ENCODE results near the gene ADGRL1. TPM values are rescaled to one million over a fixed set of nuclear protein-coding genes. Genes with fewer than 3 reads are reported as not detected.
"Not testable (repeated sequence)": the region's sequence is repeated elsewhere in the genome, so short reads cannot be mapped to it uniquely, and the experiment has no call there.

Gene ADGRL1
- total RNA-seq, 1 donor from 2014 or later, result 106 TPM

DNA sequence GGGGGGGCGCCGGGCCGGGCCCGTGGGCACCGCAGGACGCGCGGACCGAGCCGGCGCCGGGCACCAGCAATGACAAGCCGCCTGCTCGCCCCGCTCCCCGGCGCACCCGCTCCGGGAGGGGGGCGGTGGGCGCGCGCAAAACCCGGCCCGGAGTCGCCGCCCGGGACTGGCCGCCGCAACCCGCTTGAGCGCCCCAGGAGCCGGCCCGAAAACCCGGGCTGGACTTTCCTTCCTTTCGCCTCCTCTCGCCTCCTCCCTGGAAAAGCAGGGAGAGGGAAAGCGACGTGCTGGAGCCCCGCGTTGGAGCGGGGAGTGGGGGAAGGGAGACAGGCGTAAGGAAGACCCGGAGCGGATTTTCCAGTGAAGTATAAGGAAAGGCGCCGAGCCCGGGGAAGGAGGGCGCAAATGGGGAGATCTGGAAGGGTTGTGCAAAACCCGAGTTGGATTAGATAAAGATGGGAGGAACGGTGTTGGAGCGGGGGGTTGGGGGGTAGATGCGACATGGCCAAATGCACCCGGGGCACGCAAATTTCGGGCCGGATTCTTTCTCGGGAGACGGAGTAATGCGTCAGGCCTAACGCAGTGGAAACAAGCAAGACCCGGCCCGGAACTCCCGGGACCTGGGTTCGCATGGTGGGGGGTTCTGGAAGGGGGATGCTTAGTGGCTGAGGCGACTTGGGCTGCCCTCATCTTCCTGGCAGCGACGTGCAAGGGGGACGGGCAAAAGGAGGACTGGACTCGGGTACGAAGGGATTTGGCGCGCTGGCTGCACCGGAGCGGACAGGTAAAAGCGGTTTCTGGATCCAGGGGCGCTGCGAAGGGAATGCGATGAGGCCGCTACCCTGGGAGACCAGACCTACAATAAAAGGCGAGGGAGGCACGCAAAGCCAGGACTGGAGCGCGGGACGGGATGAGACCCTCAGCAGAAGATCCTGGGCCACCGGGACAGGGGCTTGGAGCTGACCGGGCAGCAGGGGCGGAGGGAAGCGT is 1.1 kb upstream of the ADGRL1 start:
- peak overlapping the region; percentile 84 for H3K4me3 Mint-ChIP-seq
- peak; percentile 83 to 97 for DNase-seq (ENCODE audit: low spot score in 2 of 2, unreplicated experiment in 2 of 2)
- not testable (repeated sequence) for H3K36me3 Mint-ChIP-seq; H3K27me3 Mint-ChIP-seq (ENCODE audit: low read depth); H3K9me3 Mint-ChIP-seq
- H3K4me1 Mint-ChIP-seq, result peaks cover 17% of the 10 kb centered on the region
- peak overlapping the region; percentile 96 for H3K27ac Mint-ChIP-seq

GRCh38 chr19:14206308-14206707 is 339 bp upstream of the ADGRL1 start:
- not testable (repeated sequence) for DNase-seq (ENCODE audit: low spot score in 2 of 2, unreplicated experiment in 2 of 2); H3K27me3 Mint-ChIP-seq (ENCODE audit: low read depth); H3K4me3 Mint-ChIP-seq; H3K27ac Mint-ChIP-seq; H3K36me3 Mint-ChIP-seq; H3K9me3 Mint-ChIP-seq
- H3K4me1 Mint-ChIP-seq, result peaks cover 17% of the 10 kb centered on the region

- not testable (repeated sequence) for H3K27me3 Mint-ChIP-seq (ENCODE audit: low read depth); H3K9me3 Mint-ChIP-seq; DNase-seq (ENCODE audit: low spot score in 2 of 2, unreplicated experiment in 2 of 2); H3K36me3 Mint-ChIP-seq
- H3K27ac Mint-ChIP-seq, result peak overlapping the region; percentile 90
- peak overlapping the region; percentile 84 for H3K4me3 Mint-ChIP-seq
- H3K4me1 Mint-ChIP-seq, result peaks cover 18% of the 10 kb centered on the region
These were observed 1.1 kb downstream of the ADGRL1 start for GRCh38 chr19:14204676-14205451.

DNA sequence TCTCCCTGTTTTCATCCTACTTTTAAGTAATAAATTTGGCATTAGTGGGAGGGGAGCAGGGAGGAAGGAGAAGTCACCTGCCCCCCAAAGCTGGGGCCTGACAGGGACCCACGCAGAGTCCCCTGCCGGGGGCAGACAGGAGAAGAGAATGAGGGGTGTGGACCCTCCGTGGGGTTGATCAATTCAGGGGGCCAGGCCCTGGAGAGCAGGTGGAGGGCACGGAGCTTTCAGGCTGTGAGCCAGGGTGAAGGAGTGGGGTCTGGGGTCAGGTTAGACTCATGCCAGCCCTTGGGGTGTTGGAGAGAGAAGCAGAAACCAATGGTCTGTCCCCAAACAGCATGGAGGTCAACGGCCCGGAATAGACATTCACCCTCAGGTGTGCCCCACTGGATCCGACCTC is 1.8 kb downstream of the ADGRL1 start:
- not testable (repeated sequence) for H3K36me3 Mint-ChIP-seq; H3K9me3 Mint-ChIP-seq; DNase-seq (ENCODE audit: low spot score in 2 of 2, unreplicated experiment in 2 of 2); H3K27me3 Mint-ChIP-seq (ENCODE audit: low read depth)
- peaks cover 18% of the 10 kb centered on the region for H3K4me1 Mint-ChIP-seq
- peak overlapping the region; percentile 90 for H3K27ac Mint-ChIP-seq
- peak overlapping the region; percentile 84 for H3K4me3 Mint-ChIP-seq

DNA sequence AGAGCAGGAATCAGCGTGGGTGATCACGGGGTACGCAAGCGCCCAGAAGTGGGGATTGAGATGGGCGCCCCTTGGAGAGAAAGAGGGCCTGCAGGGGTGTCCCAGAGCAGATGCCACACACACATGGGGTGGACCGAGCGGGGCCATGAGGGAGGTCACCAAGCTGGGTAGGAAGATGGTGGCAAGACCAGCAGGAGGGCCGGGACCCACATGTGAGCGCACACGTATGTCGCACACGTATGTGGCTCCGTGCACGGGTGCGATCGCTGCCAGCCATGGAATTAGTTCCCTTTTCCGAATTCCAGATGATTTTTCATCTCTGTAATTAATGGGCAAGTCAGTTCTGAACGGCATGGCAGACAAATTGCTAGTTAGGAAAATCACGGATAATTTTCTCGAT is 2.2 kb downstream of the ADGRL1 start:
- DNase-seq (ENCODE audit: low spot score in 2 of 2, unreplicated experiment in 2 of 2); H3K27me3 Mint-ChIP-seq (ENCODE audit: low read depth); H3K36me3 Mint-ChIP-seq; H3K9me3 Mint-ChIP-seq: not testable (repeated sequence)
- H3K4me3 Mint-ChIP-seq, result peak overlapping the region; percentile 84
- H3K27ac Mint-ChIP-seq, result peak overlapping the region; percentile 90
- peaks cover 18% of the 10 kb centered on the region for H3K4me1 Mint-ChIP-seq

- H3K27me3 Mint-ChIP-seq (ENCODE audit: low read depth), result no peaks in the 10 kb centered on the region
- peaks cover 2% of the 10 kb centered on the region for H3K36me3 Mint-ChIP-seq
- H3K27ac Mint-ChIP-seq, result peak overlapping the region; percentile 39
- H3K4me1 Mint-ChIP-seq, result peaks cover 18% of the 10 kb centered on the region
- DNase-seq (ENCODE audit: low spot score in 2 of 2, unreplicated experiment in 2 of 2), result no peak
- TF ChIP-seq, protein P1, sequence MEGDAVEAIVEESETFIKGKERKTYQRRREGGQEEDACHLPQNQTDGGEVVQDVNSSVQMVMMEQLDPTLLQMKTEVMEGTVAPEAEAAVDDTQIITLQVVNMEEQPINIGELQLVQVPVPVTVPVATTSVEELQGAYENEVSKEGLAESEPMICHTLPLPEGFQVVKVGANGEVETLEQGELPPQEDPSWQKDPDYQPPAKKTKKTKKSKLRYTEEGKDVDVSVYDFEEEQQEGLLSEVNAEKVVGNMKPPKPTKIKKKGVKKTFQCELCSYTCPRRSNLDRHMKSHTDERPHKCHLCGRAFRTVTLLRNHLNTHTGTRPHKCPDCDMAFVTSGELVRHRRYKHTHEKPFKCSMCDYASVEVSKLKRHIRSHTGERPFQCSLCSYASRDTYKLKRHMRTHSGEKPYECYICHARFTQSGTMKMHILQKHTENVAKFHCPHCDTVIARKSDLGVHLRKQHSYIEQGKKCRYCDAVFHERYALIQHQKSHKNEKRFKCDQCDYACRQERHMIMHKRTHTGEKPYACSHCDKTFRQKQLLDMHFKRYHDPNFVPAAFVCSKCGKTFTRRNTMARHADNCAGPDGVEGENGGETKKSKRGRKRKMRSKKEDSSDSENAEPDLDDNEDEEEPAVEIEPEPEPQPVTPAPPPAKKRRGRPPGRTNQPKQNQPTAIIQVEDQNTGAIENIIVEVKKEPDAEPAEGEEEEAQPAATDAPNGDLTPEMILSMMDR (IDR thresholded peaks at IDR 0.05; ENCODE audit: unreplicated experiment), result no peak
- H3K4me3 Mint-ChIP-seq, result peak overlapping the region; percentile 84
- H3K9me3 Mint-ChIP-seq, result peaks cover 3% of the 10 kb centered on the region
These were observed 2.8 kb downstream of the ADGRL1 start for GRCh38 chr19:14203177-14203576.

DNA sequence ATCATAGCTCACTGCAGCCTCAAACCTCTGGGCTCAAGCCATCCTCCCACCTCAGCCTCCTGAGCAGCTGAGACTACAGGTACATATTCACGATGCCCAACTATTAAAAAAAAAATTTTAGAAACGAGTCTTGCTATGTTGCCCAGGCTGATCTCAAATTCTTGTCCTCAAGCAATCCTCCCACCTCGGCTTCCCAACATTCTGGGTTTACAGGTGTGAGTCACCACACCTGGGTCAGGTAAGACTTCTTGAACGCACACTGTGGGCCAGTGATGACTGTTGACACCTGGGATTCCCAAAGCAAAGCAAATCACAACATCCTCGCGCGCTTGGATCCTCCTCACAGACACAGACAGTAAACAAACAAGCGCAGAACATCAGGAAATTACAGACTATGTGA is 4.5 kb downstream of the ADGRL1 start:
- H3K27ac Mint-ChIP-seq; H3K27me3 Mint-ChIP-seq (ENCODE audit: low read depth); DNase-seq (ENCODE audit: low spot score in 2 of 2, unreplicated experiment in 2 of 2); H3K4me3 Mint-ChIP-seq; H3K36me3 Mint-ChIP-seq; H3K9me3 Mint-ChIP-seq: not testable (repeated sequence)
- H3K4me1 Mint-ChIP-seq, result peaks cover 14% of the 10 kb centered on the region

- not testable (repeated sequence) for DNase-seq (ENCODE audit: low spot score in 2 of 2, unreplicated experiment in 2 of 2); H3K27me3 Mint-ChIP-seq (ENCODE audit: low read depth); H3K9me3 Mint-ChIP-seq; H3K27ac Mint-ChIP-seq; H3K36me3 Mint-ChIP-seq; H3K4me3 Mint-ChIP-seq
- peaks cover 14% of the 10 kb centered on the region for H3K4me1 Mint-ChIP-seq
- TF ChIP-seq, protein P1 (IDR thresholded peaks at IDR 0.05; ENCODE audit: unreplicated experiment), result peak; percentile 48
These were observed 5.7 kb downstream of the ADGRL1 start for GRCh38 chr19:14200147-14200841.
